ENCODE data around the gene CRNKL1. TPM values are rescaled to one million over a fixed set of nuclear protein-coding genes. Genes with fewer than 3 reads are reported as not detected.
"Not testable (repeated sequence)": the region's sequence is repeated elsewhere in the genome, so short reads cannot be mapped to it uniquely, and the experiment has no call there.

CRNKL1 gene
- total RNA-seq, 2 donors from 2014 or later: 12.8 to 16.4 TPM

DNA sequence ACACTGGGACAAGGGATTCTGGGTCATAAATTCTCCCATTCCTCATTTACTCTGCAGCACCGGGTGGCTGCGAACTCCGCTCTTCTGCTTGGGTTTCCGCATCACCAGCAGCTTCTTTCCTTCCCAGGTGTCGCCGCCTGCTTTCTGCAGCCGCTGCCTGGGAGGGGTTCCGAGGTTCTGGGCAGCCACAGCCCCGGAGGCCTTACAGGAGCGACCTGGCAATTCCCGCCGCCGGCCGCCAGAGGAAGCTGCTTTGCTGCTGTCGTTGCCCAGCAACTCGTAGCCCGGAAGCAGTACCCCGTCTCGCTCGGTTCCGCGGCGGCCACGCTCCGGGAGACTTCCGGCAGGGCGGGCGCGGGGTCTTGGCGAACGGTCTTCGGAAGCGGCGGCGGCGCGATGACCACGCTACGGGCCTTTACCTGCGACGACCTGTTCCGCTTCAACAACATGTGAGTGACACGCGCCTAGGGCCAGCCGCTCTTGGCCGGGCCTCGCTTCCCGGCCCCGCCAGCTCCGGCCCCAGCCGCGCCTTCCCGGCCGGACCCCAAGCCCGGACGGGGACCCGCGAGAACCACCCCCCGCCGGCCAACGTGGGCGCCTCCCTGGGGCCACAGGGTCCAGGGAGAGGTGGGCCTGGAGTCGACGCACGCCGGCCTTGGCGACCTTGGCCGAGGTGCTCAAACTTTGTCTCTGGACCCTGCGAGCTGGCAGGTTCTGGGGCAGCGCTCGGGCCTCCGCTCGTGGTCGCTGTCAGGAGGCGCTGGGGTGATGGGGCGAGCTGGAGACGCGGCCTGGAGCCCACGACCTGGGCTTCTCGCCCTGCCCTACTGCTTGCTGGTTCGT is 35.0 kb downstream of the CRNKL1 start, which contains the start of gene NAA20:
NAA20 (plus strand) TSS at position 362 of the 843 bp plus-strand sequence; CDS start at position 397, 35 bp downstream.
- ATAC-seq (peak; percentile 98 to 99), DNase-seq (peak; percentile 96)
- intact Hi-C loops (cut with DNase I): no loop called here

DNA sequence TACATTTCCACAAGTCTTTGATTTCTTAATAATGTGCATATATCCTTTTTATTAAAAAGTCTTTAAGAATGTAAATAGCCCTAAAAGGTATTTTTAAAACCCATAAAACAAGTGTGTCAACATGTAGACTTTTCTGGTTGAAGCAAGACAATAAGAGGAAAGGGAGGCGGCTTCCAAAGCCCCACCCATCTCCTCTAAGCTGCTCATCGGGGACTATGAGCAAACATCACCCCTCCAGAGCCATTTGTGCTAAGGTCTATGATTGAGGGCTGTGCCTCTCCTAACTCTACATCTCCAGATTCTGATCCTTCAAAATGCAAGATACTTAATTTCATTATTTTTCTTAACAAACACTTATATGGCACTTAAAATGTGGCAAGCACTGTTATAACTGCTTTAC is 37.6 kb downstream of the CRNKL1 start:
- peak; percentile 45 for DNase-seq
- ATAC-seq: no peak
- intact Hi-C loops (cut with DNase I): no loop called here

DNA sequence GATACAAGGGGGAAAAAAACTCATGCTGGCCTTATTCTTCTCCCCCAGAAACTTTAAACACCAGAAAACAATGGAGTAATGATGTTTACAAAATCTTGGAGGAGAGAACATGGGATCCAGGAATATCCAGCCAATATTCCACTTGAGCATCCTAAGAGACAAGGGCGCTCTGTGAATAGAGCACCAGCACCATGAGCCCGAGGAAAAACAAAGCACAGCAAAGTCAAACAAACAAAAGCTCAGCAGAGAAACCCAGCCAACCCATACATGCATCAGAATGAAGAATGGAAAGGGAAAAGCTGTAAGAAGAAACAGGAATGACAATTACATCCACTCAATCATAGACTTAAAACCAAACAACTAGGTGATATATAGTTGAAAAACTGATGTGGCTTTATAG is 39.7 kb downstream of the CRNKL1 start:
- intact Hi-C loops (cut with DNase I): no loop called here
- DNase-seq (no peak), ATAC-seq (no peak)

DNA sequence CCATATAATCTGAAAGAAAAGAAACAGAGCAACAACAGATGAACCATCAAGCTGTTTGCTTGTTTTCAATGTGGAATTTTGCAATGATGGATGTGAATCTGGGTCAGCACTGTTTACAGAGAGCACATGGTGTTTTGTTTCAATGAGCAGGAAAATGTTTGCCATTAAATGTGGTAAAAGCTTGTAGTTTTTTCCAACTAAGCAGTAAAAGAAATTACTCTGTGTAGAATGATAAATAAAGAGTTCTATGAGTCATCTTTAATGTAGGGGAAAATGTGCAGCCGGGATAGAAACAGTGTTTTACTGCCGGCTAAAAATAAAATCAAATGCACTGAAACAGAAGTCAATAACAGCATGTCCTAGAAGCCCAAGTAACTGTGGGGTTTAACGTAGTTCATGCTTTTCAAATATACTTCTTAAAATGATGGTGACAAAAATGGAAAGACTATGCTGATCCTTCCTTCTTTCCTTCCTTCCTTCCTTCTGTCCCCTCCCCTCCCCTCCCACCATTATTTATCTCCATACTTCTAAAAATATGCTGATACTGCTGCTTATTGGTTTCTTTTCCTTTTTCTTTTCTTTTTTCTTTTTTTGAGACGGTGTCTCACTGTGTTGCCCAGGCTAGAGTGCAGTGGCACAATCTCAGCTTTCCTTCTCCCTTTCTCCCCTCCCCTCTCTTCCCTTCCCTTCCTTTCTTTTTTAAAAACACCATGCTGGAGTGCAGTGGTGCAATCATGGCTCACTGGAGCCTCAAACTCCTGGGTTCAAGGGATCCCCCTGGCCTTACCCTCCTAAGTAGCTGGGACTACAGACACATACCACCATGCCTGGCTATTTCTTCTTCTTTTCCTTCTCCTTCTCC is 41.4 kb downstream of the CRNKL1 start:
- DNase-seq (no peak), ATAC-seq (peak; percentile 32 to 37)
- intact Hi-C loops (cut with DNase I): no loop called here

DNA sequence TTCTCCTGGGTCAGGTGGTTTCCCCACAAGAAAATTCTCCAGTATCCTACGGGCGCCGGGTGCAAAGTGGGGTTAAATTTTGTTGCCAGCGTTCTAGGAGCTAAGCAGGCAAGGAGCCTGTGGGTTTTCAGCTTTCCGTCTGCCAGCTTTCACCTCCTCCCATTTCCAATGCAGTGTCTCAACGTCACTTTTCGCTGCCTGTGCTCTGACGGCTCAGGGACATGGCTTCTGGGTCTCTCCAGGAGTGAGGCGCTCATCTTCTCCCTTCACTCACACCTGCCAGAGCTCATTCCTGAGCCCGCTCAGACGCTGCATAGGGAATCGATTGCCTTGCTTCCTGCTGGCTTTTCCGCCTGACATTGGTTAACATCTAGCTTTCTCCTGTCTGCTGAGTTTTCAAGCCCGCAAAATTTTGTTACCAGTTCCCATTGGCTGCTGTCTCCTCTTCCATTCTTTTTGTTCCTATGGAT is 42.4 kb downstream of the CRNKL1 start:
- no peak for DNase-seq
- peak in 1 of 2 donors; percentile 8 for ATAC-seq
- intact Hi-C loops (cut with DNase I): no loop called here

DNA sequence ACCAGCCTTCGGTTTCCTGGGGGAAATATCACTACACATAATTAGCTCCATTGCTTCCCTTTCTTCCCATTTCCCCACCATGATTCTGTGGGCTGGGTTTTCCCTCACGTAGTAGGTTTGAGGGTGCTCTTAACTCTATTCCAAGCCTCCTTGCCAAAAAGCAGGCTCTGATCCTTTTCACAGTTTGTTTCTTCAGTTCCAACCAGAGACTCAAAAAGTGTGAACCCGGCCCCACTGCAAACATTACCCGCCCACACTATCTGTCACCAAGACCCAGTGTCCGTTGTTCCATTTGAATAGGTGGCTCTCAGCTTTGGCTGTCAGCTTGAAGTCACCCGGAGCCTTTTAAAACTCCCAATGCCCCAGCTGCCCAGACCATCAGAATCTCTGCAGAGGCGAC is 46.9 kb downstream of the CRNKL1 start:
- intact Hi-C loops (cut with DNase I): no loop called here
- ATAC-seq (no peak), DNase-seq (no peak)

DNA sequence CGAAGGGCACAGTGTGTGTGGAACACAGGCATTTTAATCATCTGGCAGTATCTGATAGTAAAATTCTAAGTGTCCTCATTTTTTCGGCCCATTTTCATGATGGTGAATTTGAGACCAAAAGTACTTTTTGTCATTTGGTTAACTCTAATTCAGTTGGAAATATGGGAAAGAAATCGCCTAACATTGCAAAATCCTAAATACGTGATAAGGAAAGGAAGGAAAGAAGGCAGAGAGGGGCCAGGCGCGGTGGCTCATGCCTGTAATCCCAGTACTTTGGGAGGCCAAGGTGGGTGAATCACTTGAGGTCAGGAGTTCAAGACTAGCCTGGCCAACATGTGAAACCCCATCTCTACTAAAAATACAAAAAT is 48.3 kb downstream of the CRNKL1 start:
- intact Hi-C loops (cut with DNase I); DNase-seq; ATAC-seq: not testable (repeated sequence)

DNA sequence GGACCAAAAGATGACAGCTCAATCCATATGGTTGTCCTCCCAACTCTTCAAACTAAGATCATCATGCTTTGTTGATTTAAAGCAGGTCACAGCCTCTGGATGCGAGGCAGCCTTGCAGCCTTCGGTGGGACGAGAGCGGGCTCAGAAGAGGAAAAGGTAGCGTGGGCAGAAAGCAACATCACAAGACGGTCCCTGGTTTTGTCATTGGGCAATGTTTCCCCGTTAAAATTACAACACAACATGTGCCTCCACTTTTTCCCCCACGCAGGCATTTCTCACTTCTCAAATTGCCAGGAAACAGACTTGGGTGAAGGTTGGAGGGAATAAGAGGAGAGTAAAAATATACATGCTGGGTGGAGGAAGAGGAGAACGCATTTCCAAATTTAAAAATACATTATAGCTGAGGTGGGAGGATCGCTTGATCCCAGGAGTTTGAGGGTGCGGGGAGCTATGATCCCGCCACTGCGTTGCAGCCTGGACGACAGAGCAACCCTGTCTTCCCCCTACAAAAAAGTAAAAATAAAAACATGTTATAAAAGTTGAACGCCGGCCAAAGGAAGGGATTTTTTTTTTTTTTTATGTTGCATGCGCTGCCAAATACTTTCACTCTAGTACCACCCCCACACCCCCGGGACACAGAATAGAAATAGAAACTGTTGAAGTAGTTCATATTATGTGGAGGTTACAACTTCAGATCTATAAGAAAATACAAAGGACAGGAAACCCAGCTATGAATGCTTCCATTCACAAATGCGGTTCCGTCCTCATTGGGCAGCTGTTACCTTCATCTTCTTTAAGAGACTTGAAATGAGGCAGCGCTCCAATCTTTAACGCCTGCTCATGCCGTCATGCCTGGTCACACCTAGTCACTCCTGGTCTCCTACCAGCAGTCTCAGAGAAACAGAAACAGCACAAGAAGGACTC is 49.0 kb downstream of the CRNKL1 start:
- no peak for DNase-seq
- intact Hi-C loops (cut with DNase I): no loop called here
- ATAC-seq: peak; percentile 73

DNA sequence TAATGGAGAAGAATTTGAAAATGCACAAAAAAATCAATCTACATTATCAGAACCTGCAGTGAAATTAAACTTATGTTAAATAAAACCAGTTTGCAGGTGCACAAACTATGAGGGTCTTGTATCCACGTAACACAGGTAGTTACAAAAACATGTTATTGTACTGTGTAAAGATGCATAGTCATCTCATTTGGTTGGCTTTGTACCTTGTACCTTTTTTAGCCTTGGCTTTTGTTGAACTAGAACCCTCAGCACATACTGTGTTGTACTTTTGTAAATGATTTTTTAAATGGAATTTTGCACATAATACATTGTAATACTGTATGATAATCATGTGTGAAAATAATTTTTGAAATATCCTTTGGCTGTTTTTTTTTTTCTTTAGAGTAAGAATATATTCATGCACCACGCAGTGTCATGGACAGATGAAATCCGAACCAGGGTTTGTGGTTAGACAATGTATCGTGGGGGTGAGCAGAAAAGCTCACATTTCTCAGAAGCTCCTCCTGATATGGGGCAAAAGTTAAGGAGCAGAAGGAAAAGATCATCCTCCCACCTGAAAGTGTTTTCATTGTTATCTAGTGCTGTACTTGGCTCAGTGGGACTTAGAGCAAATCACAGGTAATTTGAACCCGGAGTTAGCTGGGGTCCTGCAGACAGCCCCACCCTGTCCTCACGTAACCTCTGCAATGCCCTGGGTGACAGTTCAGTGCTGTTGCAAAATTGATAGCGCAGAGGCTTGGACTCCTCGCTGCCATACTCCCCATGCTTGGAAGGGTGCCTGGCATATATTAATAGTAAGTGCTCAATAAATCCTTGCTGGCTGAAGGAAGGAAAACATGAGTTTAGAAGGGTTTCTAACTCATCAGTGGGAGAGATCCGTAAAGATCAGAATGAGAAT is 49.9 kb downstream of the CRNKL1 start:
- DNase-seq (no peak), ATAC-seq (peak in 1 of 2 donors; percentile 60)
- intact Hi-C loops (cut with DNase I): no loop called here

DNA sequence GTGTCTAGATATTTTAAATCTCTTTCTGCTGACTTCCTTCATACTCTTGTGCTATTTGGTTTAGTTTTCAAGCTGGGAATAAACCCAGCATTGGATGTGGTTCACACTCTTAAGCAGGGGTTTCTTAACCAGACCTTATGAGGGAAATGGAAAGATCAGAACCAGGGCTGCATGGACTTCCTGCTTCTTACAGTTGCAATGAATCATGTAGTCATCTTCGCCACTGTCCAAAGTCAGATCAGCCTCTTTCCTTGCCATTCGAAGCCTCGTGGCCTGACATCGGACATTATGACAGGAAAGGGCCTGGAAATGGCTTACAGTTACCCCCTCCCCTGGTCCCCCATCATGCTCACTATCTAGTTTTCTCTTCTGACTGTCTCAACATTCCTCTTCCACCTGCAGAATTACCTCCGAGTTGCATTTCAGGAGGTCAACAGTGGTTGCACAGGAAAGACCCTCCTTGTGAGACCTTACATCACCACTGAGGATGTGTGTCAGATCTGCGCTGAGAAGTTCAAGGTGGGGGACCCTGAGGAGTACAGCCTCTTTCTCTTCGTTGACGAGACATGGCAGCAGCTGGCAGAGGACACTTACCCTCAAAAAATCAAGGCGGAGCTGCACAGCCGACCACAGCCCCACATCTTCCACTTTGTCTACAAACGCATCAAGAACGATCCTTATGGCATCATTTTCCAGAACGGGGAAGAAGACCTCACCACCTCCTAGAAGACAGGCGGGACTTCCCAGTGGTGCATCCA is 51.9 kb downstream of the CRNKL1 start:
- intact Hi-C loops (cut with DNase I): no loop called here
- DNase-seq (no peak), ATAC-seq (no peak)

DNA sequence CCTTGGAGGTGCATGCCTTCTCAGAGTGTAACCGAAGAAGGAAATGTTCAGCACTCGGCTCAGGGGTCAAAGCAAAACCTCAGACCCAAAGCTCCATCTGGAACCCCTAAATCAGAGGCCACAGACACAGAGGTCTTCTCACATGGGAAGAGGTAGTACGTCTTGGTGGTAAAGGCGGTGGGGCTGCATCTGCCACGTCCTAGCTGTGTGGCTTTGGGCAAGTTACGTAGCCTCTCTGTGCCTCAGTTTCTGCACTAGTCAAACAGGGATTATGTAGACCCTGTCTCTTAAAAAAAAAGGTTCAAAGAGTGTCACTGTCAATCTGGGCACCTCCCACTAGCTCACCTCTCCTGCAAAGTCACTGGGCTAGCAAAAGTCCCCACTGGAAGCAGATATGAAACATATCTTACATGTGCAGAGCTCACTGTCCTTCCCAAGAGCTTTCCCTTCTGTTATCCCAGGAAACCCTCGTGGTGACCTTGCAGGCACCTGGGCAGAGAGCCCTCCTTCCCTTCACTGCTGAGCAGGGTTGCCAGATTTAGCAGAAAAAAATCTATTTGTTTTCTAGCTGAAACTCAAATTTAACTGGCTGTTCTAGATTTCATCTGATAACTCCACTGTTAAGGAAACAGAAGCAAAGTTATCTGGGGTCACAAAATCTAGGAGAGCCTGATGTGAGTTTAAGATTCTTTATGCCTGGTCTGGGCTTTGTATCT is 53.1 kb downstream of the CRNKL1 start:
- no peak for ATAC-seq
- intact Hi-C loops (cut with DNase I): loop anchor here (5.0 to 10.0 kb wide), 4 partner anchors 112 to 312 kb away; no protein-coding TSS in a partner anchor
- no peak for DNase-seq

DNA sequence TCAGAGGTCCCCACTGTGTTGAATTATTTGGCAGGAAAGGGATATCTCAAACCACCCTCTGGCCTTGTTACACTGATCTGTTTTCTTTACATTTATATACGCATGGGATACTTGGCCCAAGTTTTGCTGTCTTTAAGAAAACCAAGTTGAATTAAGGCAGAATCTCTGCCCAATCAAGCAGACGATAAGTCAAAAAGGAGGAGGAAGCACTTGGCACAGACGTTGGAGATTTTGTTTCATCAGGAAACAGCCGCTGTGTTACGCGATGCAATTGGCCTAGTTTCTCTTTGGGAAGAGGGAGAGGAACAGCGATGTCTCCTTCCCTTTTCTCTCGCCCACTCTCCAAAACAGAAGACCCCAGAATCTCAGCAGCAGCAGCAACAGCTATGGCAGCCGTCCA is 55.3 kb downstream of the CRNKL1 start:
- ATAC-seq: peak; percentile 5 to 39
- intact Hi-C loops (cut with DNase I): loop anchor here (5.0 to 10.0 kb wide), 4 partner anchors 110 to 310 kb away; no protein-coding TSS in a partner anchor
- peak; percentile 47 for DNase-seq

DNA sequence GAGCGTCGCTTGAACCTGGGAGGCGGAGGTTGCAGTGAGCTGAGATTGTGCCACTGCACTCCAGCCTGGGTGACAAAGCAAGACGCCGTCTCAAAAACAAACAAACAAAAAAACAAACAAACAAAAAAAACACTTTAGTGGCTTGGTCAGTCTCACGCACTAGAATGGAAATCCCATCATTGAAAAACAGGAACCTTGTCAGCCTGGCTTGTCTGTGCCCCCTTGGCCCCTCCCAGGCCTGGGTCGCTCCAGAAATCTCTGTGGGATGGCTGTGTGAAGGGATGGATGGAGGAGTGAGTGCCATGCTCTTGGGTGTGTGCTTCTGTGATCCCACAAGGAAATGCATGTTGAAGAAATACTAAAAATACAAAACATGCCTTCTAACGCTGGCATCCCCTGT is 56.0 kb downstream of the CRNKL1 start:
- intact Hi-C loops (cut with DNase I): loop anchor here (5.0 to 10.0 kb wide), 4 partner anchors 109 to 309 kb away; no protein-coding TSS in a partner anchor
- no peak for ATAC-seq
- DNase-seq: no peak

DNA sequence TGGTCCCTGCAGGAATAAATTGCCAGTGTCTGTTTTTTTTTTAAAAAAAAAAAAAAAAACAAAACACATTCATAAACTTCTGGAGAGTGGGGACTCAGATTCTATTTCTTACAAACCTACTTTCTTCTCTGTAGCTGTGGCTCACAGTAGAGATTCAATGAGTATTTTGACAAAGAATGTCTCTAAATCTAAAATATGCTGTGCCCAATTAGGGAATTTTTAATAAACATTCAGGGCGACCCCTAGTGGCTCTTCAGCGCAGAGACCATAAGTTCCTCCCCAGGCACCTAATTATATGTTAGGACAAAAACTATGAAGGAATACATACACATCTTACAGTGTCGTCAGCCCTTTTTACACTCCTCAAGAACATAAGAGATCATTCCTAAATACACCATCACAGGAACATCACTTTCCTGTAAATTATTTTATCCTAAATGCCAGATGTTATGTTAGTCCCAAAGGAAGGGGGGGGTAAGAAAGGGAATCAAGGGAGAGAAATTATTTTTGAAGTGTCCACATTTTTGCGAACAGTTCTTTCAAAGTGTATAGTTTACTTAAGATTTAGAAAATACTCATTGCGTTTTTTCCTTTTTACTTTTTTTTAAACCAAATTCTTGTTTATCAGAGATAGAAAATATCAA is 56.9 kb downstream of the CRNKL1 start:
- DNase-seq (no peak), ATAC-seq (peak; percentile 19 to 32)
- intact Hi-C loops (cut with DNase I): loop anchor here (2.0 to 10.0 kb wide), 5 partner anchors 108 to 308 kb away; no protein-coding TSS in a partner anchor

DNA sequence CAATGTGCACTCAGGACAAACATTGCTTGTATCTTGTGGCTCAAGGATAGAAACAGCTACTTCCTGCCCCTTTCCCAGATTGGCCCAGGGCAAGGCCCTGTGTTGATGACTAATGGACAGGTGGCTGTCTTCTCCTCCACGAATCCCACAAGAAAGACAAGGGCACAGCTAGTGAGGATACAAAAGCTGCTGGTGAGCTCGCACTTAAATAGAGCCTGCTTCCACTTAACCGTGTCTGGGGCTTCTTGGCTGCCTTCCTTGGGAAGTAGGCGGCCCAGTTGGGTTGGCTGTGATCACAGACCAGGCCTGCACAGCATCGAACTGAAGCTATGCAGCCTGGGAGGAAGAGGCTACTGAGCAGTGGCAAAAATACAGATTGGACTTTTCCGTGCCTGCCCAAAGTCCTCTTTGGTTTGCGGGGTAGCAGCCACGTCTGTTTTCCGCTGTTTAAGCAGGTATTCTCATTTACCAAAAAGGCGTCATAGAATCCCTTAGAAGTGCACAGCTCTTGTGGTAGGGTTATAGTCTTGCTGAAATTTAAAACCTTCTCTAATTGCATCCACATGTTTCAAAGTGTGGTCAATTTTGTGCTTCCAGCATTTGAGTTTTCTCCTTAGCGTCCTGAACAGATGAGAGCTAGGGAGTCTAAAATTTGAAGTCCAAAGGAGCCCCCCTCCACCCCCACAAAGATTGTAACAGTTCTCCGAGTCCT is 58.2 kb downstream of the CRNKL1 start:
- ATAC-seq (peak; percentile 48 to 73), DNase-seq (no peak)
- intact Hi-C loops (cut with DNase I): loop anchor here (2.0 to 10.0 kb wide), 2 partner anchors 209 to 299 kb away; no protein-coding TSS in a partner anchor
